ENCODE results near the gene FREM3.
"Not testable (repeated sequence)": the region's sequence is repeated elsewhere in the genome, so short reads cannot be mapped to it uniquely, and the experiment has no call there.

Gene FREM3

GRCh38 chr4:143700416-143701352 is at the start of gene FREM3:
Gene FREM3 (minus strand): TSS chr4:143700675. CDS start chr4:143700675, 0 bp downstream.
- peak; percentile 11 for DNase-seq (ENCODE audit: low read depth)
- Histone ChIP-seq H3K4me1 (ENCODE audit: control insufficient read depth, insufficient read depth, low read length) (peaks cover 14% of the 10 kb centered on the region), H3K9ac (ENCODE audit: low read length) (peak within 1 kb of the TSS; percentile 39), H3K9me3 (ENCODE audit: control insufficient read depth, low read length) (no peaks in the 10 kb centered on the region), H3K4me3 (ENCODE audit: low read length) (peak within 1 kb of the TSS; percentile 66), H3K27me3 (replicated peaks; ENCODE audit: control insufficient read depth, insufficient read depth, low read length) (peaks cover 16% of the 10 kb centered on the region), H3K36me3 (ENCODE audit: control insufficient read depth, insufficient read depth, low read length, severe bottlenecking) (no peaks in the 10 kb centered on the region)

GRCh38 chr4:143745874-143746273 is 45.4 kb upstream of the FREM3 start:
- no peak overlapping the region for H3K4me3 ChIP-seq (ENCODE audit: low read length)

GRCh38 chr4:143743591-143743990 is 43.1 kb upstream of the FREM3 start:
- no peak for DNase-seq (ENCODE audit: low read depth)
- Histone ChIP-seq H3K9ac (ENCODE audit: low read length) (no peak overlapping the region), H3K27me3 (replicated peaks; ENCODE audit: control insufficient read depth, insufficient read depth, low read length) (no peaks in the 10 kb centered on the region), H3K4me3 (ENCODE audit: low read length) (no peak overlapping the region), H3K36me3 (ENCODE audit: control insufficient read depth, insufficient read depth, low read length, severe bottlenecking) (no peaks in the 10 kb centered on the region), H3K9me3 (ENCODE audit: control insufficient read depth, low read length) (no peaks in the 10 kb centered on the region), H3K4me1 (ENCODE audit: control insufficient read depth, insufficient read depth, low read length) (peaks cover 4% of the 10 kb centered on the region)

More at GRCh38 chr4:143745874-143746273, 45.4 kb upstream of the FREM3 start:
- Histone ChIP-seq H3K36me3 (ENCODE audit: control insufficient read depth, insufficient read depth, low read length, severe bottlenecking) (no peaks in the 10 kb centered on the region), H3K27me3 (replicated peaks; ENCODE audit: control insufficient read depth, insufficient read depth, low read length) (no peaks in the 10 kb centered on the region), H3K4me1 (ENCODE audit: control insufficient read depth, insufficient read depth, low read length) (peaks cover 4% of the 10 kb centered on the region), H3K9ac (ENCODE audit: low read length) (no peak overlapping the region), H3K9me3 (ENCODE audit: control insufficient read depth, low read length) (no peaks in the 10 kb centered on the region)
- no peak for DNase-seq (ENCODE audit: low read depth)

- no peak for DNase-seq (ENCODE audit: low read depth)
- H3K9me3 ChIP-seq (ENCODE audit: control insufficient read depth, low read length): no peaks in the 10 kb centered on the region
- H3K4me1 ChIP-seq (ENCODE audit: control insufficient read depth, insufficient read depth, low read length): peaks cover 4% of the 10 kb centered on the region
- no peak overlapping the region for H3K4me3 ChIP-seq (ENCODE audit: low read length)
- H3K36me3 ChIP-seq (ENCODE audit: control insufficient read depth, insufficient read depth, low read length, severe bottlenecking): no peaks in the 10 kb centered on the region
- H3K9ac ChIP-seq (ENCODE audit: low read length): no peak overlapping the region
- no peaks in the 10 kb centered on the region for H3K27me3 ChIP-seq (replicated peaks; ENCODE audit: control insufficient read depth, insufficient read depth, low read length)
Observed at GRCh38 chr4:143742834-143743233, 42.4 kb upstream of the FREM3 start.

GRCh38 chr4:143736861-143737260 is 36.4 kb upstream of the FREM3 start:
- Histone ChIP-seq H3K4me3 (ENCODE audit: low read length) (no peak overlapping the region), H3K4me1 (ENCODE audit: control insufficient read depth, insufficient read depth, low read length) (peaks cover 4% of the 10 kb centered on the region)
- DNase-seq (ENCODE audit: low read depth): no peak

GRCh38 chr4:143736061-143736460 is 35.6 kb upstream of the FREM3 start:
- not testable (repeated sequence) for H3K4me3 ChIP-seq (ENCODE audit: low read length); H3K4me1 ChIP-seq (ENCODE audit: control insufficient read depth, insufficient read depth, low read length); H3K9me3 ChIP-seq (ENCODE audit: control insufficient read depth, low read length); DNase-seq (ENCODE audit: low read depth); H3K9ac ChIP-seq (ENCODE audit: low read length); H3K27me3 ChIP-seq (replicated peaks; ENCODE audit: control insufficient read depth, insufficient read depth, low read length); H3K36me3 ChIP-seq (ENCODE audit: control insufficient read depth, insufficient read depth, low read length, severe bottlenecking)

More at GRCh38 chr4:143736861-143737260, 36.4 kb upstream of the FREM3 start:
- H3K27me3 ChIP-seq (replicated peaks; ENCODE audit: control insufficient read depth, insufficient read depth, low read length): no peaks in the 10 kb centered on the region
- no peaks in the 10 kb centered on the region for H3K9me3 ChIP-seq (ENCODE audit: control insufficient read depth, low read length)
- no peak overlapping the region for H3K9ac ChIP-seq (ENCODE audit: low read length)
- no peaks in the 10 kb centered on the region for H3K36me3 ChIP-seq (ENCODE audit: control insufficient read depth, insufficient read depth, low read length, severe bottlenecking)

- Histone ChIP-seq H3K9ac (ENCODE audit: low read length) (peak overlapping the region; percentile 31), H3K36me3 (ENCODE audit: control insufficient read depth, insufficient read depth, low read length, severe bottlenecking) (no peaks in the 10 kb centered on the region), H3K4me3 (ENCODE audit: low read length) (no peak overlapping the region), H3K4me1 (ENCODE audit: control insufficient read depth, insufficient read depth, low read length) (peaks cover 40% of the 10 kb centered on the region), H3K27me3 (replicated peaks; ENCODE audit: control insufficient read depth, insufficient read depth, low read length) (no peaks in the 10 kb centered on the region), H3K9me3 (ENCODE audit: control insufficient read depth, low read length) (no peaks in the 10 kb centered on the region)
- peak; percentile 77 for DNase-seq (ENCODE audit: low read depth)
Observed at GRCh38 chr4:143728166-143728565, 27.7 kb upstream of the FREM3 start.

GRCh38 chr4:143726714-143727113 is 26.2 kb upstream of the FREM3 start:
- H3K36me3 ChIP-seq (ENCODE audit: control insufficient read depth, insufficient read depth, low read length, severe bottlenecking): no peaks in the 10 kb centered on the region
- H3K4me3 ChIP-seq (ENCODE audit: low read length): no peak overlapping the region
- no peaks in the 10 kb centered on the region for H3K9me3 ChIP-seq (ENCODE audit: control insufficient read depth, low read length)
- no peaks in the 10 kb centered on the region for H3K27me3 ChIP-seq (replicated peaks; ENCODE audit: control insufficient read depth, insufficient read depth, low read length)
- H3K4me1 ChIP-seq (ENCODE audit: control insufficient read depth, insufficient read depth, low read length): peaks cover 49% of the 10 kb centered on the region
- no peak overlapping the region for H3K9ac ChIP-seq (ENCODE audit: low read length)
- DNase-seq (ENCODE audit: low read depth): peak; percentile 24

- Histone ChIP-seq H3K9ac (ENCODE audit: low read length) (no peak overlapping the region), H3K27me3 (replicated peaks; ENCODE audit: control insufficient read depth, insufficient read depth, low read length) (no peaks in the 10 kb centered on the region), H3K4me1 (ENCODE audit: control insufficient read depth, insufficient read depth, low read length) (peaks cover 29% of the 10 kb centered on the region), H3K9me3 (ENCODE audit: control insufficient read depth, low read length) (no peaks in the 10 kb centered on the region), H3K36me3 (ENCODE audit: control insufficient read depth, insufficient read depth, low read length, severe bottlenecking) (no peaks in the 10 kb centered on the region), H3K4me3 (ENCODE audit: low read length) (peak overlapping the region; percentile 6)
- DNase-seq (ENCODE audit: low read depth): no peak
Observed at GRCh38 chr4:143721317-143721716, 20.8 kb upstream of the FREM3 start.

- DNase-seq (ENCODE audit: low read depth); H3K36me3 ChIP-seq (ENCODE audit: control insufficient read depth, insufficient read depth, low read length, severe bottlenecking); H3K27me3 ChIP-seq (replicated peaks; ENCODE audit: control insufficient read depth, insufficient read depth, low read length); H3K9me3 ChIP-seq (ENCODE audit: control insufficient read depth, low read length); H3K9ac ChIP-seq (ENCODE audit: low read length); H3K4me3 ChIP-seq (ENCODE audit: low read length): not testable (repeated sequence)
- peaks cover 33% of the 10 kb centered on the region for H3K4me1 ChIP-seq (ENCODE audit: control insufficient read depth, insufficient read depth, low read length)
Observed at GRCh38 chr4:143718748-143719147, 18.3 kb upstream of the FREM3 start.

- Histone ChIP-seq H3K9me3 (ENCODE audit: control insufficient read depth, low read length) (no peaks in the 10 kb centered on the region), H3K4me1 (ENCODE audit: control insufficient read depth, insufficient read depth, low read length) (peaks cover 9% of the 10 kb centered on the region)
Observed at GRCh38 chr4:143713955-143714625, 13.6 kb upstream of the FREM3 start.

More at GRCh38 chr4:143713955-143714625, 13.6 kb upstream of the FREM3 start:
- Histone ChIP-seq H3K9ac (ENCODE audit: low read length) (no peak overlapping the region), H3K36me3 (ENCODE audit: control insufficient read depth, insufficient read depth, low read length, severe bottlenecking) (no peaks in the 10 kb centered on the region), H3K4me3 (ENCODE audit: low read length) (no peak overlapping the region), H3K27me3 (replicated peaks; ENCODE audit: control insufficient read depth, insufficient read depth, low read length) (no peaks in the 10 kb centered on the region)
- no peak for DNase-seq (ENCODE audit: low read depth)

All from adipocyte (in vitro differentiated cells).